Measurements from ENCODE around the gene ZNF629.

- TF ChIP-seq CTCF (conservative IDR thresholded peaks at IDR 0.05; ENCODE audit: low read depth in 2 of 2) (no peak), EZH2 (IDR thresholded peaks at IDR 0.05; ENCODE audit: low read depth, unreplicated experiment) (no peak), POLR2AphosphoS5 (IDR thresholded peaks at IDR 0.05; ENCODE audit: low read depth) (no peak), ZNF114 (CRISPR knock-in tag; IDR thresholded peaks at IDR 0.05) (no peak), EZH2phosphoT487 (IDR thresholded peaks at IDR 0.05; ENCODE audit: unreplicated experiment) (no peak), CREB1 (CRISPR knock-in tag; IDR thresholded peaks at IDR 0.05; ENCODE audit: low read depth) (no peak), JUNB (IDR thresholded peaks at IDR 0.05; ENCODE audit: unreplicated experiment) (no peak), ZNF331 (CRISPR knock-in tag; IDR thresholded peaks at IDR 0.05; ENCODE audit: low read depth) (no peak), NANOG (IDR thresholded peaks at IDR 0.05; ENCODE audit: borderline replicate concordance) (no peak), STAT1 (IDR thresholded peaks at IDR 0.05; ENCODE audit: unreplicated experiment) (no peak)
- TF ChIP-seq, protein P1, sequence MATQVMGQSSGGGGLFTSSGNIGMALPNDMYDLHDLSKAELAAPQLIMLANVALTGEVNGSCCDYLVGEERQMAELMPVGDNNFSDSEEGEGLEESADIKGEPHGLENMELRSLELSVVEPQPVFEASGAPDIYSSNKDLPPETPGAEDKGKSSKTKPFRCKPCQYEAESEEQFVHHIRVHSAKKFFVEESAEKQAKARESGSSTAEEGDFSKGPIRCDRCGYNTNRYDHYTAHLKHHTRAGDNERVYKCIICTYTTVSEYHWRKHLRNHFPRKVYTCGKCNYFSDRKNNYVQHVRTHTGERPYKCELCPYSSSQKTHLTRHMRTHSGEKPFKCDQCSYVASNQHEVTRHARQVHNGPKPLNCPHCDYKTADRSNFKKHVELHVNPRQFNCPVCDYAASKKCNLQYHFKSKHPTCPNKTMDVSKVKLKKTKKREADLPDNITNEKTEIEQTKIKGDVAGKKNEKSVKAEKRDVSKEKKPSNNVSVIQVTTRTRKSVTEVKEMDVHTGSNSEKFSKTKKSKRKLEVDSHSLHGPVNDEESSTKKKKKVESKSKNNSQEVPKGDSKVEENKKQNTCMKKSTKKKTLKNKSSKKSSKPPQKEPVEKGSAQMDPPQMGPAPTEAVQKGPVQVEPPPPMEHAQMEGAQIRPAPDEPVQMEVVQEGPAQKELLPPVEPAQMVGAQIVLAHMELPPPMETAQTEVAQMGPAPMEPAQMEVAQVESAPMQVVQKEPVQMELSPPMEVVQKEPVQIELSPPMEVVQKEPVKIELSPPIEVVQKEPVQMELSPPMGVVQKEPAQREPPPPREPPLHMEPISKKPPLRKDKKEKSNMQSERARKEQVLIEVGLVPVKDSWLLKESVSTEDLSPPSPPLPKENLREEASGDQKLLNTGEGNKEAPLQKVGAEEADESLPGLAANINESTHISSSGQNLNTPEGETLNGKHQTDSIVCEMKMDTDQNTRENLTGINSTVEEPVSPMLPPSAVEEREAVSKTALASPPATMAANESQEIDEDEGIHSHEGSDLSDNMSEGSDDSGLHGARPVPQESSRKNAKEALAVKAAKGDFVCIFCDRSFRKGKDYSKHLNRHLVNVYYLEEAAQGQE (IDR thresholded peaks at IDR 0.05; ENCODE audit: unreplicated experiment), result no peak
- TF ChIP-seq, protein P2, sequence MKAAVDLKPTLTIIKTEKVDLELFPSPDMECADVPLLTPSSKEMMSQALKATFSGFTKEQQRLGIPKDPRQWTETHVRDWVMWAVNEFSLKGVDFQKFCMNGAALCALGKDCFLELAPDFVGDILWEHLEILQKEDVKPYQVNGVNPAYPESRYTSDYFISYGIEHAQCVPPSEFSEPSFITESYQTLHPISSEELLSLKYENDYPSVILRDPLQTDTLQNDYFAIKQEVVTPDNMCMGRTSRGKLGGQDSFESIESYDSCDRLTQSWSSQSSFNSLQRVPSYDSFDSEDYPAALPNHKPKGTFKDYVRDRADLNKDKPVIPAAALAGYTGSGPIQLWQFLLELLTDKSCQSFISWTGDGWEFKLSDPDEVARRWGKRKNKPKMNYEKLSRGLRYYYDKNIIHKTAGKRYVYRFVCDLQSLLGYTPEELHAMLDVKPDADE (IDR thresholded peaks at IDR 0.05), result no peak
- TF ChIP-seq, protein P3, sequence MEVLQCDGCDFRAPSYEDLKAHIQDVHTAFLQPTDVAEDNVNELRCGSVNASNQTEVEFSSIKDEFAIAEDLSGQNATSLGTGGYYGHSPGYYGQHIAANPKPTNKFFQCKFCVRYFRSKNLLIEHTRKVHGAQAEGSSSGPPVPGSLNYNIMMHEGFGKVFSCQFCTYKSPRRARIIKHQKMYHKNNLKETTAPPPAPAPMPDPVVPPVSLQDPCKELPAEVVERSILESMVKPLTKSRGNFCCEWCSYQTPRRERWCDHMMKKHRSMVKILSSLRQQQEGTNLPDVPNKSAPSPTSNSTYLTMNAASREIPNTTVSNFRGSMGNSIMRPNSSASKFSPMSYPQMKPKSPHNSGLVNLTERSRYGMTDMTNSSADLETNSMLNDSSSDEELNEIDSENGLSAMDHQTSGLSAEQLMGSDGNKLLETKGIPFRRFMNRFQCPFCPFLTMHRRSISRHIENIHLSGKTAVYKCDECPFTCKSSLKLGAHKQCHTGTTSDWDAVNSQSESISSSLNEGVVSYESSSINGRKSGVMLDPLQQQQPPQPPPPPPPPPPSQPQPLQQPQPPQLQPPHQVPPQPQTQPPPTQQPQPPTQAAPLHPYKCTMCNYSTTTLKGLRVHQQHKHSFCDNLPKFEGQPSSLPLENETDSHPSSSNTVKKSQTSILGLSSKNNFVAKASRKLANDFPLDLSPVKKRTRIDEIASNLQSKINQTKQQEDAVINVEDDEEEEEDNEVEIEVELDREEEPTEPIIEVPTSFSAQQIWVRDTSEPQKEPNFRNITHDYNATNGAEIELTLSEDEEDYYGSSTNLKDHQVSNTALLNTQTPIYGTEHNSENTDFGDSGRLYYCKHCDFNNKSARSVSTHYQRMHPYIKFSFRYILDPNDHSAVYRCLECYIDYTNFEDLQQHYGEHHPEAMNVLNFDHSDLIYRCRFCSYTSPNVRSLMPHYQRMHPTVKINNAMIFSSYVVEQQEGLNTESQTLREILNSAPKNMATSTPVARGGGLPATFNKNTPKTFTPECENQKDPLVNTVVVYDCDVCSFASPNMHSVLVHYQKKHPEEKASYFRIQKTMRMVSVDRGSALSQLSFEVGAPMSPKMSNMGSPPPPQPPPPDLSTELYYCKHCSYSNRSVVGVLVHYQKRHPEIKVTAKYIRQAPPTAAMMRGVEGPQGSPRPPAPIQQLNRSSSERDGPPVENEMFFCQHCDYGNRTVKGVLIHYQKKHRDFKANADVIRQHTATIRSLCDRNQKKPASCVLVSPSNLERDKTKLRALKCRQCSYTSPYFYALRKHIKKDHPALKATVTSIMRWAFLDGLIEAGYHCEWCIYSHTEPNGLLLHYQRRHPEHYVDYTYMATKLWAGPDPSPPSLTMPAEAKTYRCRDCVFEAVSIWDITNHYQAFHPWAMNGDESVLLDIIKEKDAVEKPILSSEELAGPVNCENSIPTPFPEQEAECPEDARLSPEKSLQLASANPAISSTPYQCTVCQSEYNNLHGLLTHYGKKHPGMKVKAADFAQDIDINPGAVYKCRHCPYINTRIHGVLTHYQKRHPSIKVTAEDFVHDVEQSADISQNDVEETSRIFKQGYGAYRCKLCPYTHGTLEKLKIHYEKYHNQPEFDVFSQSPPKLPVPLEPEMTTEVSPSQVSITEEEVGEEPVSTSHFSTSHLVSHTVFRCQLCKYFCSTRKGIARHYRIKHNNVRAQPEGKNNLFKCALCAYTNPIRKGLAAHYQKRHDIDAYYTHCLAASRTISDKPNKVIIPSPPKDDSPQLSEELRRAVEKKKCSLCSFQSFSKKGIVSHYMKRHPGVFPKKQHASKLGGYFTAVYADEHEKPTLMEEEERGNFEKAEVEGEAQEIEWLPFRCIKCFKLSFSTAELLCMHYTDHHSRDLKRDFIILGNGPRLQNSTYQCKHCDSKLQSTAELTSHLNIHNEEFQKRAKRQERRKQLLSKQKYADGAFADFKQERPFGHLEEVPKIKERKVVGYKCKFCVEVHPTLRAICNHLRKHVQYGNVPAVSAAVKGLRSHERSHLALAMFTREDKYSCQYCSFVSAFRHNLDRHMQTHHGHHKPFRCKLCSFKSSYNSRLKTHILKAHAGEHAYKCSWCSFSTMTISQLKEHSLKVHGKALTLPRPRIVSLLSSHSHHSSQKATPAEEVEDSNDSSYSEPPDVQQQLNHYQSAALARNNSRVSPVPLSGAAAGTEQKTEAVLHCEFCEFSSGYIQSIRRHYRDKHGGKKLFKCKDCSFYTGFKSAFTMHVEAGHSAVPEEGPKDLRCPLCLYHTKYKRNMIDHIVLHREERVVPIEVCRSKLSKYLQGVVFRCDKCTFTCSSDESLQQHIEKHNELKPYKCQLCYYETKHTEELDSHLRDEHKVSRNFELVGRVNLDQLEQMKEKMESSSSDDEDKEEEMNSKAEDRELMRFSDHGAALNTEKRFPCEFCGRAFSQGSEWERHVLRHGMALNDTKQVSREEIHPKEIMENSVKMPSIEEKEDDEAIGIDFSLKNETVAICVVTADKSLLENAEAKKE (CRISPR knock-in tag; IDR thresholded peaks at IDR 0.05), result no peak
These were observed 42.8 kb downstream of the ZNF629 start for GRCh38 chr16:30744183-30744582.
